ENCODE results near the gene SLC38A10.
A peak's percentile ranks its signal among the peaks of the same experiment; 100 is the strongest.
"Not testable (repeated sequence)": the region's sequence is repeated elsewhere in the genome, so short reads cannot be mapped to it uniquely, and the experiment has no call there.

SLC38A10 gene

GRCh38 chr17:81228420-81228819, 66.7 kb downstream of the SLC38A10 start:
- no peak for DNase-seq (ENCODE audit: low spot score)

GRCh38 chr17:81227630-81228029, 67.5 kb downstream of the SLC38A10 start:
- not testable (repeated sequence) for DNase-seq (ENCODE audit: low spot score)

- no peak for DNase-seq (ENCODE audit: low spot score)
Observed at GRCh38 chr17:81223762-81224130, 71.4 kb downstream of the SLC38A10 start.

- DNase-seq (ENCODE audit: low spot score) = peak; percentile 96
Observed at GRCh38 chr17:81222906-81223761, 72.0 kb downstream of the SLC38A10 start, which contains the start of gene CEP131. Gene CEP131, minus strand, starts transcription at chr17:81222965. Its CDS starts 2,909 bp downstream, at chr17:81220056.

GRCh38 chr17:81222620-81222905, 72.5 kb downstream of the SLC38A10 start:
- no peak for DNase-seq (ENCODE audit: low spot score)

- DNase-seq (ENCODE audit: low spot score) = no peak
Observed at GRCh38 chr17:81221842-81222619, 73.1 kb downstream of the SLC38A10 start.

- DNase-seq (ENCODE audit: low spot score) = no peak
Observed at GRCh38 chr17:81221371-81221841, 73.7 kb downstream of the SLC38A10 start.

- DNase-seq (ENCODE audit: low spot score) = no peak
Observed at GRCh38 chr17:81219476-81220180, 75.5 kb downstream of the SLC38A10 start.

GRCh38 chr17:81218991-81219390, 76.1 kb downstream of the SLC38A10 start:
- no peak for DNase-seq (ENCODE audit: low spot score)

GRCh38 chr17:81218459-81218858, 76.6 kb downstream of the SLC38A10 start:
- no peak for DNase-seq (ENCODE audit: low spot score)

- no peak for DNase-seq (ENCODE audit: low spot score)
Observed at GRCh38 chr17:81217491-81217890, 77.6 kb downstream of the SLC38A10 start.

- DNase-seq (ENCODE audit: low spot score) = no peak
Observed at GRCh38 chr17:81213978-81214377, 81.1 kb downstream of the SLC38A10 start.

- DNase-seq (ENCODE audit: low spot score) = no peak
Observed at GRCh38 chr17:81212365-81212764, 82.7 kb downstream of the SLC38A10 start.

- DNase-seq (ENCODE audit: low spot score) = no peak
Observed at GRCh38 chr17:81210868-81211267, 84.2 kb downstream of the SLC38A10 start.

- DNase-seq (ENCODE audit: low spot score) = no peak
Observed at GRCh38 chr17:81210466-81210865, 84.6 kb downstream of the SLC38A10 start.

GRCh38 chr17:81209141-81209540, 86.0 kb downstream of the SLC38A10 start:
- DNase-seq (ENCODE audit: low spot score) = no peak

- no peak for DNase-seq (ENCODE audit: low spot score)
Observed at GRCh38 chr17:81208651-81209050, 86.5 kb downstream of the SLC38A10 start.

- no peak for DNase-seq (ENCODE audit: low spot score)
Observed at GRCh38 chr17:81207610-81208581, 87.2 kb downstream of the SLC38A10 start.

GRCh38 chr17:81206657-81207056, 88.5 kb downstream of the SLC38A10 start:
- no peak for DNase-seq (ENCODE audit: low spot score)

GRCh38 chr17:81206166-81206565, 88.9 kb downstream of the SLC38A10 start:
- DNase-seq (ENCODE audit: low spot score) = no peak

- DNase-seq (ENCODE audit: low spot score) = no peak
Observed at GRCh38 chr17:81204578-81204977, 90.5 kb downstream of the SLC38A10 start.

All from hematopoietic multipotent progenitor cell treated with erythropoietin and hydrocortisone succinate and interleukin-3 and kit ligand, for 17 days (in vitro differentiated cells).